HG03135 (cell line): Measurements from ENCODE around the gene USP2.
A peak's percentile ranks its signal among the peaks of the same experiment; 100 is the strongest.

Source experiments
- ATAC-seq: cut with Tn5 transposase; IDR thresholded peaks from one replicate; pipeline ENCODE4 v1.9.1; 2021; ENCODE audit warnings: mild to moderate bottlenecking, moderate library complexity; ENCODE audit not compliant: unreplicated experiment

Gene USP2

GRCh38 chr11:119332111-119332765, 49.3 kb downstream of the USP2 start:
- ATAC-seq: no peak

- ATAC-seq: no peak
These were observed 51.3 kb downstream of the USP2 start for GRCh38 chr11:119330237-119330636.

DNA sequence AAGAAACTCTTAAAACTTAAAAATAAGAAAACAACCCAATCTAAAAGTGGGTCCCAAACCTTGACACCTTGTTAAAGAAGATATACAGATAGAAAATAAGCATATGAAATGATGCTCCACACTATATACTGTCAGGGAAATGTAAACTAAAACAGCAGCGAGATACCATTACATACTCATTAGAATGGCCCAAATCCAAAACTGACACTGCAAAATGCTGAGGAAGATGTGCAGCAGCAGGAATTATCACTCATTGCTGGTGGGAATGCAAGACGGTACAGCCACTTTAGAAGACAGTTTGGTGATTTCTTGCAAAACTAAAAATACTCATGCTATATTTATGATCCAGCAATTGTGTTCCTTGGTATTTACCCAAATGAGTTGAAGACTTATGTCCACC, 52.2 kb downstream of the USP2 start:
- ATAC-seq: no peak

- no peak for ATAC-seq
These were observed 57.3 kb downstream of the USP2 start for GRCh38 chr11:119324189-119324588.

DNA sequence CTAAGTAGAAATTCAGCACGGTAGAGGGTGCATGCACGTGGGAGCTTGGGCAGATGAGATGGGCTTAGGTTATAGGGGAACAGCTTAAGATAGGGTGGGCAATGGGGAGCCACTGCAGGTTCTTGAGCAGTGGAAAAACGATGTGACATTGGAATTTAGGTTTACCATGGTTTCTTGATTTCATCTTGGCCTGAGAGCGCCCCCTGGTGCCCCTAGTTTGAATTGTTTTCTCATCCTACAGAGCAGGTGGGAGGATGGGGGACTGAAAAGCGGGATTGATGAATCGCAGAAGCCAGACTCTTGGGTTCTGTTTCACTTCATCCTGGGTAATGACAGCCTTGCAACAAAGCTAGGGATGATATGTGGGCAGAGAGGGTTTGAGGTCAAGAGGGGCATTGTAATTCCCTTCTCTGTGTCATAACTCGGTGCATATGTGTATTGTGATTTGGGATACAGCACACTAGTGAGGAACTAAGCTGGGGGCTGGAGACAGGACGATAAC, 57.9 kb downstream of the USP2 start:
- no peak for ATAC-seq

DNA sequence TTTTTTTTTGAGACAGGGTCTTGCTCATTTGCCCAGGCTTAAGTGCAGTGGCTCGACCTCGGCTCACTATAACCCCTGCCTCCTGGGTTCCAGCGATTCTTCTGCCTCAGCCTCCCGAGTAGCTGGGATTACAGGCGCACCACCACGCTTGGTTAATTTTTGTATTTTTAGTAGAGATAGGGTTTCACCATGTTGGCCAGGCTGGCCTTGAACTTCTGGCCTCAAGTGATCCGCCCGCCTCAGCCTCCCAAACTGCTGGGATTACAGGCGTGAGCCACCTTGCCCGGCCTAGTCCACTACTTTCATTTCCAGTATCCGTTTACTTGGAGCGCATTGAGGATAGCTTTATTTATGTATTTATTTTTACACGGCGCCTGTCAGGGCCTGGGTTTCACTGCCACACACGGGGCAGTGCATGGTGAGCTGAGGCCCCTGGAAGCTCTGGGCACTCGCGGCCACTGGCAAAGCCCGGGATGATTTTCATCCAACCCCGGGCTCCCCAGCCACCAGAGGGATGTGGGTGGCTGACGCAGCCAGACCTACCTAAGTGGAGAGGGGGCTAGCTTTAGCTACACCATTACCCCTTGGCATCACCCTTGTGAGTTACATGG, 58.5 kb downstream of the USP2 start:
- ATAC-seq: no peak

DNA sequence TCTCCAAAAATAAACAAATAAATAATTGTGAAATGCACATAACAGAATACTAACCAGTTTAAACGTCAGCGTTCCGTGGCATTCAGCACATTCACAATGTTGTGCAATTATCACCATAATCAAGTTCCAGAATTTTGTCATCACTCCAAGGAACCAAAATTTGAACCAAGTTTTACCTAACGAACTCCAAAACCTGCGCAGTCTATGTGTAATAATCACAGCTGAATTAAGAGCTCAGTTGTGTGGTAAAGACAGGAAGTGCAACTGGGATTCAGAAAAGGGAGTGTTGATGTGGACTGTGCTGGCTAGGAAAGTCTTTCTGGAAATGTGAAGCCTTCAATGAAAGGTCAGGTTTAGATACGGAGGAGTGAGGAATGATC, 59.1 kb downstream of the USP2 start:
- no peak for ATAC-seq

DNA sequence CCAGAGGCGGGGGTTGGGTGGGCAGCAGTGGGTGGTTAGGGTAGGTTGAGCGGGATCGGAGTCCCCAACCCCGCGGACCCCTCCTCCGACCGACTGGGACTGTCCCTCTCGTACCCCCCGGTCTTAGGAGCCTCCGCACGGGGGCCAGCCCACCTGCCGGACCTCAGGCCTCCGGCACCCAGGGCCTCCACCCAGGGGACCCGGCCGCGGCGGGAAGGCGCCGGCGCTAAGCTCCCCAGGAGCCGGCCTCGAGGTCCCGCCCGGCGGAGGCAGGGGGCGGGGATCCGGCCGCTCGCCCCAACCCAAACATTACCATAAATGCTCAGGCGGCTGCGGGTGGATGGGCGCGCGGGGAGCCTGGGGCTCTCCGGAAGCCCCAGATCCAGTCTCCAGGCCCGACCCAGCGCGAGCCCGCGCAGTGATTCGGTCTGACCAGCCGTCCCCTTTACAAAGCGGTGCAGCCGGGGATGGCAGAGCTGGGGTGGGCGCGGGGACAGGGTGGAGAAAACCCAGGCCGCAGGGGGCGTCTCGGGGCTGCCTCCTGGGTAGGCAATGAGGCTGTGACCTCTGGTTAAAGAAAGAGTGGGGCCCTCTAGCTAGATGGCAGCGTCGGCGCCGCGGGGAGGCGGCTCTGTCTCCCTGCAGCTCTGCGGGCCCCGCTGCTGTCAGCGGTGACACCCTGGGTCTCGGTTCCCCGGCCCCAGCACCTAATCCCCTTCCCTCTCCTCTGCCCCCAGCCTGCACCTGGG, 60.5 kb downstream of the USP2 start:
- ATAC-seq: peak; percentile 67

- no peak for ATAC-seq
These were observed 61.2 kb downstream of the USP2 start for GRCh38 chr11:119320240-119320775.

- ATAC-seq: no peak
These were observed 61.7 kb downstream of the USP2 start for GRCh38 chr11:119319700-119320239.

DNA sequence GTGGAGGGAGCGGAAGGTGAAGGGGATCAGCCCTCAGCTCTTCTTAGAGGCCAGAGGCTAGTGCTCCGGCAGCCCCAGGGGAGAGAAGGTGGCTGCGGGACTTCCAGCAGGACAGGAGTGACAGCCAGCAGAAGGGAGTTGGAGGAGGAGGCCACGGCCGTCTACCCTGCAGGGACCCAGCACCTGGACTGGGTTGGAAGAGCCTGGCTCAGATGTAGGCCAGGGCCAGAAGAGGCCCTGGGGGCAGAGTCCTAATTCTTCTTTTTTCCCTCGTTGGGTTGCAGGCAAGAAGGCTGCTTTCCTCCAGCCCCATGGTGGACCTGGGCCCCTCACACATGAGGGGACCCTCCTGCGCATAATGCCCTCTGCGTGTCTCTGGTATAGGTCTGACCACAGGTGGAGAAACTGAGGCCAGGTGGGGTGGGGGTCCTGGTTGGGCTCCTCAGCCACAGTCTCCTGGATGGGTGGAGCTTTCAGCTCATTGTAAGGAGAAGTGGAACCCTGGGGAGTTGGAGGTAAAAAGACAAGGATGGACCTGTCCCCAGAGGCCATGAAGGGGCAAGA, 62.3 kb downstream of the USP2 start:
- no peak for ATAC-seq

DNA sequence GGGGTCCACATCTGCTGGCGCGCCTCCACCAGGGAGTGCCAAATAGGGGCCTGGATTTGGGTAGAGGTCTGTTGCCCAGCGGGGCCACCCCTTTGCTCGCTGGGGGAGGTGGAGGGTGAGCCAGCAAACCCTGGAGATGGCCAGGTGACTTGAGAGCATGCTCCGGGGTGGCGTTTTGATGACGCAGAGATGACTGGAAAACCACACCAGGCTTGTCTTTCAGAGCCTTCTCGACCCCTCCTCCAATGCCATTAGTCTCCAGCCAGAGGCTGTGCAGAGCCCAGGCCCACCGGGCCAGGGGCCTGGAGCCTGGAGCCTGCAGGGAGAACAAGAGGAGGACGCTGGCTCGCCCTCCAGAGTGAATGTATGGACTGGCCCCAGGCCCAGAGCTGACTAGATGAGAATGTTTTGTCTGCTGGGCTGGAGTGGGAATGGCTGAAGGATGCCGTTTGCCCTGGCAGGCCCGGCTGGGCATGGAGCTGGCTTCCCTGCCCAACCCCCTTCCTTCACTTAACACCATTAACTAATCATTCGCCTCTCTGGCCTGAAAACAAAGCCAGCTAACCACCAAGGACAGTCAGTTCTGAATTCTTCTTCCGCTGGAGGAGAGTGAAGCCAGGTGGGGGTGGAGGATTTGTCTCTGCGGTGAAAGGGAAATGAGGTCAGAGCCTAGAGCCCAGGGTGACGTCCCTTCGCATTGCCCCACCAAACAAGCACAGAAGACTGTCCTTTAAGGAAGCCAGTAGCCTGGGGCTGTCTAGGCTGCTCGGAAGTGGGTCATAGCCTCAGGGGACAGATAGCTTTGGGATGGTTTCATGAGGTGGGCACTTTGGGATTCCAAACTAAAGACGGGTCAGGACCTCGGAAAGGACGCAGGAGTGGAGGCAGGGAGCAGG, 63.0 kb downstream of the USP2 start:
- ATAC-seq: no peak

DNA sequence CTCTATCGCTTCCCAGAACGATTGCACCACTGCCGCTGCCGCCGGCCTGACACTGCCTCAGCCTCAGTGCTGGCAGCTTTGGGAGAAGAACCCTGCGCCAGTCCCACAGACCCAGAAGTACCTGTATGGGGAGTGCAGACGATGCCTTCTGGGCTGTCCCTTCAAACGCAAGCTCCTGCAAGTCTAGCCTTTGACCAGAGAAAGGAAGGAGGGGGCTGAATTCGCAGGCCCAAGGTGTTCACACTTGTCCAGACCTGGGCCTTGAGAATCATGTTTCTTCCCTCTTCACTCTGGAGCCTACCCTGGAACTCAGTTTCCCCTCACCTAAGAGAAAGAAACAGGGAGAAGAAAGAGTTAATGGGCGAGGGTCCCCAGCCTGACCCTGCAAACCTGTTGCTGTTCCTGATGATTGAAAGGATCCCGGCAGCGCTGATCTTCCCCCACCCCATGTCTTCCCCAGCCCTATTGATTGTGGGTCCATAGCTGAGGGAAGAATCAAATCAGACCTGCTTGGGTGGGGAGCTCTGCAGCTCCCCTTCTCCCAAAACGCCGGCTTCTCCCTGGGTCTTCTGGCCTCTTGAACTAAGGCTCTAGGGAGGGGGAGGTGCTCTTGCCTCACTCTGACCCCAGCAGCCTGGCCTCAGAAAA, 63.8 kb downstream of the USP2 start:
- ATAC-seq: no peak

DNA sequence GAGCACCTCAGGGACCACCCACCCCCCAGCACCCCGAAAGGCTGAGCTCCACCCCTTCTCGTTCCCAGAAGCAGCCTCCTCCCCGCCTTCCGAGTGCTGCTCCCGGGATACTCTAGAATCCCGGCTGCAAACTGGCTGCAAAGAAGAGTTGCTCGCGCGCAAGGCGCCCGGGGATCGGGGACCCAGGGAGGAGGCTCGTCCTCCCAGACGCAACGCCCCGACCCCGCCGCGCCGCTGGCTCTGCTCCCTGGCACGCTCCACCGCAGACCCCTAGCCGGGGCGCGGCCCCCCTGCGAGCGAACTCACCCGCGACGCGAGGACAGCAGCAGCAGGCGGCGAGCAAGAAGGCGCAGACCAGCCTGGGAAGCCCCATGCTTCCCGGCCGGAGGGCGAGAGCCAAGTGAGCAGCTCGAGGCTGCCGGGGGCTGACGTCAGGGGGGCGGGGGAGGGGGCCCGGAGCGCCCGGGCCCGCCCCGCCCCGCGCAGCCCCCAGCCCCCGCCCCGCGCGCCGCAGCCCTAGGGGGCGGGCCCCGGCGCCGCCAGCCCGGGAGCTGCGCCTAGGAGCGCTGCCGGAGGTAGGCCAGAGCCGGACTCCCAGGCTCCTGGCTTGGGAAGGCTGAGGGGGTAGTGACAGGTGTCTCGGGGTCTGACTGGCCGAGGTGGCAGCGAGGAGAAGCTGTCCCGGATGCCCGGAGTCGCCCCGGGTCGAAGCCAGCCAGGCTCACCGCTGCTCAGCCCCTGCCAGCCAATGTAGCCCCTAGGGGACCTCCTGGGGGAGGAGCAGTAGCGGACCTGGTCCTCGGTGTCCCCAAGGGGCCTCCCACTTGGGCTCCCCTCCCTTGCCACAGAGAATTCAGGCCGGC, 64.5 kb downstream of the USP2 start, which contains the start of gene MCAM:
Gene MCAM (minus strand): TSS at position 402 of the 863 bp plus-strand sequence. CDS start 29 bp downstream, at position 373.
- no peak for ATAC-seq

DNA sequence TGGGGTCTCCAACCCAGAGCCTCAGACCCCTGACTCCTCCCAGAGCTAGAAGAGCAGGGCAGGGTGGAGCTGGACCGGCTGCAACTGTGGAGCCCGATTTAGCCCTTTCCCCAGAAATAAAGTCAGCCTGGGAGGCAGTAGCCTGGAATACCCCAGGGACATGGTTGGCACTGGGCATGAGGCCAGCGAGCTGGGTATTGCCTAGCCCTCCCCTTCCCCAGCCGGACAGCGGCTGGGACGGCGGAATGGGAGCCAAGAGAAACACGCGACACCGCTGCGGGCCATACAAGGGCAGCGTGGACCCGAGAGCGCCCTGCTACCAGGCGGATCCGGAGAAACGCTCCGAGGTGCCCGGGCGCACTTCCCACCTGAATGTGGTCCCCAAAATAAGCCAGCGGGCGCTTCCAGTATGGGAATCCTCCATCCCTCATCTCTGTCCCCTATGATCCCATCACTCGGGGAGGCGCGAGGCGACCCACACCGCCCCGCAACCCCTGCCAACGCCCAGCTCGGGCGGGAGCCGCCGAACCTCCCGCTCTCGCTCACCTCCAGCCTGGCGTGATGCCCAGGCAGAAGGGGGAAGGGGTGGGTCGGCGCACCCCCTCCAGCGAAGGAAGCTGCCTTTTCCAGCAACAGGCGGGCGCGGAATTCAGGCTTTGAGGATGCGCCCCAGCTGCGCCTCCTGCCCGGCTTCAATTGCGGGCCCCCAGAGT, 65.3 kb downstream of the USP2 start:
- no peak for ATAC-seq

DNA sequence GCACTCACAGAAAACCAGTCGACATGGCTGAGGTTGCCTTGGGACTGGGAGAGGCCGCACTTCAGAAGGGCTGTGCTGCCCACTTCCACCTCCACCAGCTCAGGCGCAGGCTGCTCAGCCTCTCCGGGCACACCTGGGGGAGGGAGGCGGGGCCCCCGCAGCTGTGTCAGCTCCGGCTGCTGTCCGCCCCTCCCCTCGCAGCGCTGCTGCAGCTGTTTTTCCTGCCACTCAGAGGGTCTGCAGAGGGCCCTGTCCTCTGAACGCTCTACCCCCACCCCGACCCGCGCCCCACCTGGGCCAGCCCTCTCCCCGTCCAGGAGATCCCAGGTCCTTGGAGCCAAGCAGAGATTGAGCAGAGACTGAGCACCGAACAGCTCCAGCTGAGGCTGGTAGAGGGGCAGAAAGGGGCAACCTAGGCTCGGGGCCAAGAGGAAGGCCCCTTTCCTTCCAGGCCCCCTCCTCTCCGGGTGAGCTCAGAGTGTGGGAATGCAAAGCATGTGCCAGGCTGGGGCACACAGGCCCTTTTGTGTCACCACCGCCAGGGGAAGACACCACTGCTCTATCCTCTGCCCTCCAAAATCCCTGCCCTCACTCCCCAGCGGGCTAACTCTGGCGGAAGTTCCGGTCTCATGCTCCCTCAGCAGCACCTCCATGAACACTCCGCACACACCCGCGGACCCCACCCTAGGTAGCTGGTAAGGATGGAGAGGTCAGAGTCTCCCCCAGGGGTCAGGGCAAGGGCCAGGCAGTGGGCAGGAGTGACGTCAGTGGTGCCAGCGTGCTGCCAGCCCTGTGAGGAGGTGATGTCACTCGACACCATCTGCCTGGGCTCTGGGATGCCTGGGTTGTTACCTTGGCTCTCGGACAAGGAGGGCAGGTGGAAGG, 66.1 kb downstream of the USP2 start:
- ATAC-seq: no peak

DNA sequence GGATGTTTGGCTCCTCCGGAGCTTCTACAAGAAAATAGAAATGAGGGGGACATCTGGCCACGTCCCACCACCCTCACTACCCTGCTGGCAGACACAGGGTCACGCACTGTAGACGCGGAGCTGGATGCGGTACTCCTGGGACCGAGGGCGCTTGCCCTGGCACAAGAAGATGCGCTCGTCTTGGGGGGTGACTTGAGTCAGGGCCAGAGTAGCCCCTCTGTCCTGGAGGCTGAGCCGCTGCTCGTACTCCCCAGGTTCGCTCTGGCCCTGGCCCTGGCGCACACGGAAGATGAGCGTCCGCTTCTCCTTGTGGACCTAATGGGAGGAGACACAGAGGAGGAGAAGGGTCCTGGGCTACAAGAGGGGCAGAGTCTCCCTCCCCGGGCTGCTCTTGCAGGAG, 66.8 kb downstream of the USP2 start:
- ATAC-seq: no peak
